ENCODE measurements around the gene SLC25A22. TPM values are rescaled to one million over a fixed set of nuclear protein-coding genes. Genes with fewer than 3 reads are reported as not detected.

Gene SLC25A22
- polyA plus RNA-seq, 1 experiment = 25.5 TPM

GRCh38 chr11:808427-809286 lies 10.6 kb upstream of the SLC25A22 start:
- TF ChIP-seq, protein P1, sequence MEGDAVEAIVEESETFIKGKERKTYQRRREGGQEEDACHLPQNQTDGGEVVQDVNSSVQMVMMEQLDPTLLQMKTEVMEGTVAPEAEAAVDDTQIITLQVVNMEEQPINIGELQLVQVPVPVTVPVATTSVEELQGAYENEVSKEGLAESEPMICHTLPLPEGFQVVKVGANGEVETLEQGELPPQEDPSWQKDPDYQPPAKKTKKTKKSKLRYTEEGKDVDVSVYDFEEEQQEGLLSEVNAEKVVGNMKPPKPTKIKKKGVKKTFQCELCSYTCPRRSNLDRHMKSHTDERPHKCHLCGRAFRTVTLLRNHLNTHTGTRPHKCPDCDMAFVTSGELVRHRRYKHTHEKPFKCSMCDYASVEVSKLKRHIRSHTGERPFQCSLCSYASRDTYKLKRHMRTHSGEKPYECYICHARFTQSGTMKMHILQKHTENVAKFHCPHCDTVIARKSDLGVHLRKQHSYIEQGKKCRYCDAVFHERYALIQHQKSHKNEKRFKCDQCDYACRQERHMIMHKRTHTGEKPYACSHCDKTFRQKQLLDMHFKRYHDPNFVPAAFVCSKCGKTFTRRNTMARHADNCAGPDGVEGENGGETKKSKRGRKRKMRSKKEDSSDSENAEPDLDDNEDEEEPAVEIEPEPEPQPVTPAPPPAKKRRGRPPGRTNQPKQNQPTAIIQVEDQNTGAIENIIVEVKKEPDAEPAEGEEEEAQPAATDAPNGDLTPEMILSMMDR (IDR thresholded peaks at IDR 0.05; ENCODE audit: insufficient read depth, low read depth, low read length) = no peak
- Histone ChIP-seq H3K27me3 (ENCODE audit: control insufficient read depth, insufficient read depth, low read length) (no peaks in the 10 kb centered on the region), H3K36me3 (ENCODE audit: control insufficient read depth, insufficient read depth, low read length) (peaks cover 21% of the 10 kb centered on the region), H3K4me3 (ENCODE audit: low read depth, low read length) (peak overlapping the region; percentile 93)
- DNase-seq (ENCODE audit: low read depth) = no peak
- ChIA-PET CTCF (interaction anchor here (0.8 to 0.9 kb wide), 2 partner anchors 11 to 26 kb away, joined by 3 read pairs; no protein-coding TSS in a partner anchor), POLR2A (interaction anchor here (1.1 to 1.3 kb wide), 2 partner anchors 11 to 35 kb away, joined by 5 to 24 read pairs; partner anchors contain the start of gene PNPLA2)

- no peak for DNase-seq (ENCODE audit: low read depth)
- peak overlapping the region; percentile 50 for H3K4me3 ChIP-seq (ENCODE audit: low read depth, low read length)
- ChIA-PET CTCF (interaction anchor here (1.2 to 1.9 kb wide), 2 partner anchors 21 to 247 kb away, joined by 3 to 7 read pairs; no protein-coding TSS in a partner anchor), POLR2A (no interaction called here)
- H3K27me3 ChIP-seq (ENCODE audit: control insufficient read depth, insufficient read depth, low read length) = no peaks in the 10 kb centered on the region
- H3K36me3 ChIP-seq (ENCODE audit: control insufficient read depth, insufficient read depth, low read length) = peaks cover 24% of the 10 kb centered on the region
- TF ChIP-seq, protein P1 (IDR thresholded peaks at IDR 0.05; ENCODE audit: insufficient read depth, low read depth, low read length) = no peak
Observed at GRCh38 chr11:804599-804964, 6.5 kb upstream of the SLC25A22 start.

DNA sequence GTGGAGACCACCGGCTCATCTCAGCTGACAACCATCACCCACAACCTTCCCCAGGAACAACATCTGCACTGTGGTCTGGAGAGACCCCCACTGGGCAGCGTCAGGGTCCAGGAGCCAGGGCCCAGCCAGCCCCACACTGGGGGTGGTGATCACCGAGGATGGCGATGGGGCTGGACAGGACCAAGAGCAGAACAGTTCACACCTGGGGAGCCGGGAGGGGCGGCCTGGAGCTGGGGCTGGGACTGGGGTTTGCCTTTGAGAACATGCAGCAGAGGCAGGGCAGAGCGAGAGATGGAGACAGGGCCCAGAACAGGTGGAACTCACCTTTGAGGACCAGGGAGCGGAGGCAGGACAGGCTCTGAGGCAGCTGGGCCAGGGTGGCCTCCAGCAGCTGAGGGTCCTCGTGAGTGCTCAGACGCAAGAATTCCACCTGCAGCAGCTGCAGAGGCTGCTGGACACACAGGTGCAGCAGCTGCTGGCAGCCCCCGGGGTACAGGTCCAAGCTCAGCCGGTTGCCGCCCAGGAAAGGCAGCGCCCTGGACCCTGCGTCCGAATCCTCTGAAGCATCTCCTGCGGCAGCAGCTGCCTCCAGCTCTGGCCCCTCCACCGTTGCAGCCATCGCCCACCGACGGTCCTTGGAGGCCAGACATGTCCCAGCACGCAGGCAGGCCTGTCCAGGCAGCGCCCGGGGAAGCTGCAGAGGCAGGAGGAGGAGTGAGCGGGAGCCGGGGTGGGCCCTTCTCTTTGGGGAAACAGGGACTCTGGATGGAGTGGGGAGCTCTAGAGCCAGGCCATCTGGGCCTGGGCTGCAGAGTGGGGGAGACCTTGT lies 5.9 kb upstream of the SLC25A22 start:
- TF ChIP-seq, protein P1 (IDR thresholded peaks at IDR 0.05; ENCODE audit: insufficient read depth, low read depth, low read length) = no peak
- Histone ChIP-seq H3K4me3 (ENCODE audit: low read depth, low read length) (peak overlapping the region; percentile 50), H3K36me3 (ENCODE audit: control insufficient read depth, insufficient read depth, low read length) (peaks cover 24% of the 10 kb centered on the region), H3K27me3 (ENCODE audit: control insufficient read depth, insufficient read depth, low read length) (no peaks in the 10 kb centered on the region)
- ChIA-PET CTCF (interaction anchor here (0.6 to 1.9 kb wide), 3 partner anchors 21 to 247 kb away, joined by 3 to 7 read pairs (median 5); no protein-coding TSS in a partner anchor), POLR2A (no interaction called here)
- DNase-seq (ENCODE audit: low read depth) = no peak

DNA sequence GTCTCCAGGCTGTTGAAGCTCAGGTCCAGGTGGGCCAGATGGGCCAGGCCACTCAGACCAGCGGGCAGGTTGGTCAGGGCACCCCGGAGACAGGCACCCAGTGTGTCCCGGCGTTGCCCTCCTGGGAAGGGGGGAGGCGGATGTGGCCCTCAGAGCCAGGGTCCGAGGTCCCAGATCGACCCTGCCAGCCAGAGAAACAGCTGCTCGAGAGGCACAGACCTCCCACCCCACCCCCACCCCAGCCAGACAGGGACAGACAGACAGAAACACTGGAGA lies 5.3 kb upstream of the SLC25A22 start:
- CTCF ChIA-PET = interaction anchor here (0.6 to 1.9 kb wide), 3 partner anchors 20 to 248 kb away, joined by 3 to 7 read pairs (median 5); no protein-coding TSS in a partner anchor
- POLR2A ChIA-PET = no interaction called here

More for the DNA sequence above, 5.3 kb upstream of the SLC25A22 start:
- Histone ChIP-seq H3K27me3 (ENCODE audit: control insufficient read depth, insufficient read depth, low read length) (no peaks in the 10 kb centered on the region), H3K36me3 (ENCODE audit: control insufficient read depth, insufficient read depth, low read length) (peaks cover 25% of the 10 kb centered on the region), H3K4me3 (ENCODE audit: low read depth, low read length) (peak overlapping the region; percentile 50)
- TF ChIP-seq, protein P1 (IDR thresholded peaks at IDR 0.05; ENCODE audit: insufficient read depth, low read depth, low read length) = no peak
- DNase-seq (ENCODE audit: low read depth) = no peak

Data from BJ (cell line).